ENCODE measurements around the gene NCEH1. TPM values are rescaled to one million over a fixed set of nuclear protein-coding genes. Genes with fewer than 3 reads are reported as not detected.

NCEH1 gene
- total RNA-seq, 2 donors from 2014 or later: 14.1 to 16.5 TPM

DNA sequence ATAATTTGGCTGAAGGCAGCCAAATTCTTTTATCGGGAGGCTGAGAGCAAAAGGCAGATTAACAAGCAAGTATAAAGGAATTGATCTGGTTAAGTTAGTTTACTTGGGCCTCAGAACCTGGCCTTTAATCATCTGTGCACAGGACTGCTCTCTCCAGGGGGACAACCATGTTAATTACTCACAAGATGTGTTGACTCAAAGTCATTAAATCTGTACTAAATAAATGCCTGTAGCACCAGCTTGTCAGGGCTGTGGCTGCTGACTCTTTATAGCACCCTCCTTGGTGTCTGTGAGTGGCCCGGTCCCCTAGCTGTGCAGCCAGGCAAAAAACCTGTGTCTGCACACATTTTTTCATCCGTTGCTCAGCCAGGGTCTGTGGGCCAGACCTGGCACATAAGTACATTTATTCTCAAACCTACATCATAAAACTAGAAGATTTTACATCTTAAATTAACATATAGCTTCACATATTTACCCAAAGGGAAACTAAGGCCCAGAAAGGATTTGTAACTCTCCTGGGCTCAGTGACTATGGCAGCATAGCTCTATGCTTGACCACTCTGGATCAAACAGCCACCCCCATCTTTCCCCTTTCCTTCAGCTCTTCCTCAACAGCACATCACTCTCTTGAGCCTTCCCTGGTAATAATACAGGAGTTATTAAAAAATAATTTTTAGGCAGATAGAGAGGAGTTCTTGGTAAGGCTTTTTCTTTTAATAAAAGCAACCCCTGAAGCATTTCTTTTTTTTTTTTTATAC, 51.4 kb downstream of the NCEH1 start:
- peaks cover 7% of the 10 kb centered on the region for H3K36me3 Mint-ChIP-seq (ENCODE audit: low read depth)
- Histone ChIP-seq H3K4me3 (ENCODE audit: low read length) (no peak overlapping the region), H3K9me3 (ENCODE audit: control insufficient read depth, low read length) (no peaks in the 10 kb centered on the region), H3K27ac (ENCODE audit: low read depth, low read length) (no peak overlapping the region), H3K36me3 (ENCODE audit: control insufficient read depth, insufficient read depth, low read length) (no peaks in the 10 kb centered on the region), H3K9ac (ENCODE audit: extremely low read depth, low read length, poor library complexity, severe bottlenecking) (no peak overlapping the region), H3K27me3 (ENCODE audit: control insufficient read depth, insufficient read depth, low read length, poor library complexity, severe bottlenecking) (no peaks in the 10 kb centered on the region), H3K4me1 (ENCODE audit: control insufficient read depth, insufficient read depth, low read length) (peaks cover 4% of the 10 kb centered on the region)
- H3K9me3 Mint-ChIP-seq: peaks cover 27% of the 10 kb centered on the region
- DNase-seq: no peak
- 78 to 79% methylated on average over 3 of the region's 3 CpGs for whole genome bisulfite sequencing, 2 experiments (ENCODE audit: insufficient coverage in 1 of 2, insufficient read length in 1 of 2)
- H3K27ac Mint-ChIP-seq: peak overlapping the region; percentile 12
- TF ChIP-seq, protein P1, sequence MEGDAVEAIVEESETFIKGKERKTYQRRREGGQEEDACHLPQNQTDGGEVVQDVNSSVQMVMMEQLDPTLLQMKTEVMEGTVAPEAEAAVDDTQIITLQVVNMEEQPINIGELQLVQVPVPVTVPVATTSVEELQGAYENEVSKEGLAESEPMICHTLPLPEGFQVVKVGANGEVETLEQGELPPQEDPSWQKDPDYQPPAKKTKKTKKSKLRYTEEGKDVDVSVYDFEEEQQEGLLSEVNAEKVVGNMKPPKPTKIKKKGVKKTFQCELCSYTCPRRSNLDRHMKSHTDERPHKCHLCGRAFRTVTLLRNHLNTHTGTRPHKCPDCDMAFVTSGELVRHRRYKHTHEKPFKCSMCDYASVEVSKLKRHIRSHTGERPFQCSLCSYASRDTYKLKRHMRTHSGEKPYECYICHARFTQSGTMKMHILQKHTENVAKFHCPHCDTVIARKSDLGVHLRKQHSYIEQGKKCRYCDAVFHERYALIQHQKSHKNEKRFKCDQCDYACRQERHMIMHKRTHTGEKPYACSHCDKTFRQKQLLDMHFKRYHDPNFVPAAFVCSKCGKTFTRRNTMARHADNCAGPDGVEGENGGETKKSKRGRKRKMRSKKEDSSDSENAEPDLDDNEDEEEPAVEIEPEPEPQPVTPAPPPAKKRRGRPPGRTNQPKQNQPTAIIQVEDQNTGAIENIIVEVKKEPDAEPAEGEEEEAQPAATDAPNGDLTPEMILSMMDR (conservative IDR thresholded peaks at IDR 0.05): no peak
- peaks cover 3% of the 10 kb centered on the region for H3K4me1 Mint-ChIP-seq
- no peaks in the 10 kb centered on the region for H3K27me3 Mint-ChIP-seq (ENCODE audit: insufficient read depth)
- no peak overlapping the region for H3K4me3 Mint-ChIP-seq

DNA sequence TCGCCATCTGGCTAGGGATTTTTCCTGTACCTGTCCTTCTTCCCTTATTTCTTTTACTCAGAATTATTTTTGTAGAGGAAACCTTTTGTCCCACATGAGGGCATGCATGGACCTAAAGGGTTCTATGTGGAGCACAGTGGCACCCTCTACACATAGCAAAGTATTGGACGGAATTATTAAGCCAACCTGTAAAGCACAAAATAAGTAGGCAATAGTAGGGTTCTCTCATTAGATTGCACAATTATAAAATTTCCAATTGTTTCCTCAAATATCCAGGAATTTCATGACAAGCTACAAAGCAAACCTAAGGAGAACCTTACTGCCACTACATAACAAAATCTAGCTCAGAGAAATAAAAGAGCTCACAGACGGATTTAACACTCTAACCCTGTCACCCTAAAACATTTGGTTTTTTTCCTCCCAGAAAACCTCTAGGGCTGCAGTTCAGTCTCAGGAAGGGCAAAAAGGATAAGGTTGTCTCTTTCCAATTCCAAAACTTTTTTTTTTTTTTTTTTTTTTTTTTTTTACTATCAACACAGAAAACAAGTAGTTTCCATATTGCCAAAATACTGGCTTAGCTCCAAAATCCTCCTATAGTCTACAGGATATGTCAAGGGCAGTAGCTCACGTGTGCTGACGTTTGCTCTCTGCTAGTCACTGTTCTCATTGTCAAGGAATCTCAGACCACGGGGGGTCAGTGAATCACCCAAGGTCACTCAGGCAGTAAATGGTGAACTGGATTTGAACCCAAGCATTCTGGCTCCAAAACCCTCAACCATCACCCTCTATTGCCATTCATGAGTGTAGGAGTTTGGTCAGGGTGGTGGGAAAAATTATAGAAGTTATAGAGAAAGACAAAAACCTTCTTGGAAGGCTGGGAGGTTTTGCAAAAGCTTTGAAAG, 52.3 kb downstream of the NCEH1 start:
- H3K36me3 ChIP-seq (ENCODE audit: control insufficient read depth, insufficient read depth, low read length): no peaks in the 10 kb centered on the region
- TF ChIP-seq, protein P1 (conservative IDR thresholded peaks at IDR 0.05): no peak
- H3K9ac ChIP-seq (ENCODE audit: extremely low read depth, low read length, poor library complexity, severe bottlenecking): no peak overlapping the region
- no peaks in the 10 kb centered on the region for H3K9me3 ChIP-seq (ENCODE audit: control insufficient read depth, low read length)
- peak; percentile 62 for DNase-seq
- H3K27me3 ChIP-seq (ENCODE audit: control insufficient read depth, insufficient read depth, low read length, poor library complexity, severe bottlenecking): no peaks in the 10 kb centered on the region
- H3K27ac ChIP-seq (ENCODE audit: low read depth, low read length): no peak overlapping the region
- Mint-ChIP-seq H3K9me3 (peaks cover 22% of the 10 kb centered on the region), H3K27me3 (ENCODE audit: insufficient read depth) (no peaks in the 10 kb centered on the region), H3K36me3 (ENCODE audit: low read depth) (peaks cover 4% of the 10 kb centered on the region), H3K4me1 (peaks cover 3% of the 10 kb centered on the region), H3K4me3 (no peak overlapping the region), H3K27ac (peak overlapping the region; percentile 12)
- peaks cover 4% of the 10 kb centered on the region for H3K4me1 ChIP-seq (ENCODE audit: control insufficient read depth, insufficient read depth, low read length)
- WGBS, 2 experiments (ENCODE audit: insufficient coverage in 1 of 2, insufficient read length in 1 of 2): 70 to 81% methylated on average over 6 of the region's 6 CpGs
- H3K4me3 ChIP-seq (ENCODE audit: low read length): no peak overlapping the region

DNA sequence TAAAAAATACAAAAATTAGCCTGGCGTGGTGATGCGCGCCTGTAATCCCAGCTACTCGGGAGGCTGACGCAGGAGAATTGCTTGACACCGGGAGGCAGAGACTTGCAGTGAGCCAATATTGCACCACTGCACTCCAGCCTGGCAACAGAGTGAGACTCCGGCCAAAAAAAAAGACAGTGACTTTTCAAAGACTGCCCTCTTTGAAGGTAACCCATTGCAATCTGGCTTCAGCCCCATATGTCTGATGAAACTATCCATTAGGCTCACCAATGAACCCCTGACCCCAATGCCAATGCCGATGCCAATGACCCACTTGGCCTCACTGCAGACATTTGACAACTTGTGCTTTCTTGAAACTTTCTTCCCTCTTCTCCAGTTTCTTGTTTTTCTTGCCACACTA, 54.3 kb downstream of the NCEH1 start:
- Histone ChIP-seq H3K27ac (ENCODE audit: low read depth, low read length) (no peak overlapping the region), H3K27me3 (ENCODE audit: control insufficient read depth, insufficient read depth, low read length, poor library complexity, severe bottlenecking) (no peaks in the 10 kb centered on the region), H3K9ac (ENCODE audit: extremely low read depth, low read length, poor library complexity, severe bottlenecking) (no peak overlapping the region), H3K4me3 (ENCODE audit: low read length) (no peak overlapping the region), H3K36me3 (ENCODE audit: control insufficient read depth, insufficient read depth, low read length) (no peaks in the 10 kb centered on the region), H3K9me3 (ENCODE audit: control insufficient read depth, low read length) (no peaks in the 10 kb centered on the region), H3K4me1 (ENCODE audit: control insufficient read depth, insufficient read depth, low read length) (peaks cover 4% of the 10 kb centered on the region)
- WGBS, 2 experiments (ENCODE audit: insufficient coverage in 1 of 2, insufficient read length in 1 of 2): 94 to 96% methylated on average over 8 of the region's 8 CpGs
- Mint-ChIP-seq H3K9me3 (peaks cover 11% of the 10 kb centered on the region), H3K27ac (no peak overlapping the region), H3K4me3 (no peak overlapping the region), H3K27me3 (ENCODE audit: insufficient read depth) (no peaks in the 10 kb centered on the region), H3K36me3 (ENCODE audit: low read depth) (peaks cover 4% of the 10 kb centered on the region), H3K4me1 (peaks cover 7% of the 10 kb centered on the region)
- no peak for DNase-seq
- TF ChIP-seq, protein P1 (conservative IDR thresholded peaks at IDR 0.05): no peak

All from endodermal cell (in vitro differentiated cells).